Endothelial cell of umbilical vein (primary cell): ENCODE results near the gene PGLYRP1. TPM values are rescaled to one million over a fixed set of nuclear protein-coding genes. Genes with fewer than 3 reads are reported as not detected.

ENCODE experiments used
- BruUV-seq: library from RNA; stranded (reverse); fragments of 400-500 nt; replicated peaks from 2 replicates; lab custom pipeline; 2021; lab: Mats Ljungman, UMichigan
- CTCF ChIA-PET: fragments of 300-600, 350-600 bp; sonication (Branson Sonifier 250); formaldehyde crosslinking; loops from one replicate; lab custom pipeline; 2021; ENCODE audit warnings: antibody characterized with exemption, inconsistent platforms; lab: Charles Lee
- POLR2A ChIA-PET: fragments of 300-600, 350-600 bp; sonication (Branson Sonifier 250); formaldehyde crosslinking; loops from one replicate; lab custom pipeline; 2021; ENCODE audit warnings: antibody characterized with exemption, inconsistent platforms; lab: Charles Lee
- DNase-seq: peaks from one replicate; pipeline ENCODE4 v3.0.0-alpha.2; 2011; ENCODE audit warnings: low read depth, low spot score
- FAIRE-seq: peaks from 2 replicates; lab custom pipeline; 2011; peaks lifted over from hg19 to GRCh38; lab: Jason Lieb, UNC
- H2AFZ ChIP-seq: 2 replicates; pipeline ENCODE4 v1.6.0; 2012; ENCODE audit warnings: low read depth, low read length, control low read depth, inconsistent platforms
- H3K27ac ChIP-seq: 2 replicates; pipeline ENCODE4 v1.5.1; 2011; ENCODE audit warnings: low read depth, mild to moderate bottlenecking, control low read depth, low read length, moderate library complexity; ENCODE audit not compliant: insufficient read depth
- H3K27me3 ChIP-seq, 2 experiments: 2 replicates each; pipeline versions ENCODE4 v1.6.0 to v1.6.1; 2011; ENCODE audit warnings: low read length in 2 of 2, mixed read lengths in 1 of 2; ENCODE audit not compliant: control insufficient read depth in 2 of 2, insufficient read depth in 2 of 2
- H3K36me3 ChIP-seq, 2 experiments: 2 replicates in 1 of 2; 3 replicates in 1 of 2; pipeline ENCODE4 v1.5.1; 2011; ENCODE audit warnings: low read length in 2 of 2, mild to moderate bottlenecking in 1 of 2, moderate library complexity in 1 of 2; ENCODE audit not compliant: control insufficient read depth in 2 of 2, insufficient read depth in 2 of 2; ENCODE audit errors: extremely low read depth in 1 of 2
- H3K4me1 ChIP-seq: 3 replicates; pipeline ENCODE4 v1.5.1; 2011; ENCODE audit warnings: mild to moderate bottlenecking, low read length; ENCODE audit not compliant: control insufficient read depth, insufficient read depth; ENCODE audit errors: extremely low read depth
- H3K4me2 ChIP-seq: 2 replicates; pipeline ENCODE4 v1.6.1; 2011; ENCODE audit warnings: low read length, control low read depth, mixed read lengths; ENCODE audit not compliant: insufficient read depth
- H3K4me3 ChIP-seq, 3 experiments: fragments of 200-600 bp in 1 of 3; sonication (generic), shearing (Covaris generic) in 1 of 3; replicated peaks in 1 of 3; 2 replicates each; pipeline ENCODE4 v1.5.1; 2011 to 2016; ENCODE audit warnings: control low read depth in 3 of 3, low read length in 3 of 3, mild to moderate bottlenecking in 2 of 3, inconsistent platforms in 1 of 3, low read depth in 1 of 3, moderate library complexity in 1 of 3; ENCODE audit not compliant: insufficient read depth in 1 of 3
- H3K79me2 ChIP-seq: 2 replicates; pipeline ENCODE4 v1.6.0; 2012; ENCODE audit warnings: low read length, inconsistent platforms; ENCODE audit not compliant: control insufficient read depth, insufficient read depth
- H3K9ac ChIP-seq: replicated peaks from 2 replicates; pipeline ENCODE3; 2011; ENCODE audit warnings: low read length, control low read depth; ENCODE audit not compliant: insufficient read depth; ENCODE audit errors: extremely low read depth
- H3K9me1 ChIP-seq: replicated peaks from 3 replicates; pipeline ENCODE4 v1.6.0; 2011; ENCODE audit warnings: mild to moderate bottlenecking, low read length; ENCODE audit not compliant: control insufficient read depth, insufficient read depth; ENCODE audit errors: extremely low read depth
- H3K9me3 ChIP-seq: replicated peaks from 2 replicates; pipeline ENCODE4 v1.5.1; 2012; ENCODE audit warnings: low read length, inconsistent platforms; ENCODE audit not compliant: control insufficient read depth, insufficient read depth
- H4K20me1 ChIP-seq: replicated peaks from 2 replicates; pipeline ENCODE3; 2011; ENCODE audit warnings: mild to moderate bottlenecking, low read length; ENCODE audit not compliant: control insufficient read depth, insufficient read depth; ENCODE audit errors: extremely low read depth
- CTCF ChIP-seq, 2 donors: IDR thresholded peaks; 1 replicate in 1 of 2; 2 replicates in 1 of 2; pipeline ENCODE4 v1.5.1; 2011; ENCODE audit warnings: low read length in 2 of 2, mild to moderate bottlenecking in 2 of 2, moderate library complexity in 2 of 2, control low read depth in 1 of 2, inconsistent platforms in 1 of 2, low read depth in 1 of 2; ENCODE audit not compliant: insufficient read depth in 1 of 2; ENCODE audit errors: extremely low read depth in 1 of 2
- EZH2 ChIP-seq: IDR thresholded peaks from 2 replicates; pipeline ENCODE4 v1.6.1; 2012; ENCODE audit warnings: borderline replicate concordance, low read depth, mild to moderate bottlenecking, moderate library complexity, low read length, inconsistent platforms; ENCODE audit not compliant: severe bottlenecking
- FOS ChIP-seq: IDR thresholded peaks from 2 replicates; pipeline ENCODE4 v1.6.1; 2011; ENCODE audit warnings: mild to moderate bottlenecking, low read length, moderate library complexity, borderline replicate concordance; ENCODE audit not compliant: insufficient read depth
- GATA2 ChIP-seq: IDR thresholded peaks from 2 replicates; pipeline ENCODE4 v1.7.0; 2011; ENCODE audit warnings: low read depth, mild to moderate bottlenecking, moderate library complexity, mixed read lengths, low read length; ENCODE audit not compliant: insufficient read length, insufficient read depth
- JUN ChIP-seq: IDR thresholded peaks from 2 replicates; pipeline ENCODE4 v1.6.1; 2011; ENCODE audit warnings: borderline replicate concordance, low read depth; ENCODE audit not compliant: insufficient read length, insufficient read depth
- MAX ChIP-seq: IDR thresholded peaks from 2 replicates; pipeline ENCODE4 v1.6.1; 2011; ENCODE audit not compliant: insufficient read depth, insufficient read length
- MYC ChIP-seq: IDR thresholded peaks from one replicate; pipeline ENCODE4 v1.6.1; 2011; ENCODE audit warnings: mild to moderate bottlenecking, low read depth, low read length
- POLR2A ChIP-seq: IDR thresholded peaks from 2 replicates; pipeline ENCODE4 v1.6.1; 2012; ENCODE audit warnings: low read depth, mild to moderate bottlenecking, control low read depth, low read length
- POLR2AphosphoS5 ChIP-seq: IDR thresholded peaks from 2 replicates; pipeline ENCODE4 v1.6.1; 2012; ENCODE audit warnings: low read depth, mild to moderate bottlenecking, control low read depth, low read length, moderate library complexity; ENCODE audit not compliant: insufficient read depth
- dilution Hi-C: fragments of 300-500 bp; cut with MboI; formaldehyde crosslinking; loops from one replicate; pipeline ENCODE4 v1.15.0; 2019; ENCODE audit warnings: low sequenced_read_pairs; ENCODE audit not compliant: extremely low pct_ligation_motif_present
- intact Hi-C: fragments of 100-400 bp; cut with micrococcal nuclease; formaldehyde crosslinking; loops from one replicate; pipeline ENCODE4 v1.10.0; 2022
- polyA plus RNA-seq, 4 experiments: library from polyadenylated mRNA; depleted of rRNA in 3 of 4; stranded (reverse) in 3 of 4; unstranded in 1 of 4; fragments of >200 nt; gene quantifications; 2 replicates each; pipeline versions ENCODE4 v1.2.1 to v1.2.3, GENCODE V29; 2011 to 2012; ENCODE audit warnings: missing spikeins in 1 of 4
- total RNA-seq: library from RNA; stranded (reverse); gene quantifications from 2 replicates; pipeline ENCODE4 v1.2.3, GENCODE V29; 2021

Gene PGLYRP1
- total and polyA plus RNA-seq, 2 donors (not counting 3 experiments of a cell fraction or from before 2014, with no cell fraction given), result not detected

- no peak for FAIRE-seq
- dilution Hi-C loops, result no loop called here
Observed at GRCh38 chr19:45971260-45971902, 51.5 kb downstream of the PGLYRP1 start.

More at GRCh38 chr19:45971260-45971902, 51.5 kb downstream of the PGLYRP1 start:
- Histone ChIP-seq H3K9ac (no peak overlapping the region), H3K4me2 (peak overlapping the region; percentile 27), H3K9me1 (no peaks in the 10 kb centered on the region), H3K27ac (no peak overlapping the region), H3K27me3 (peaks cover 0 to 3% of the 10 kb centered on the region in 2 experiments), H2AFZ (no peak overlapping the region), H4K20me1 (no peaks in the 10 kb centered on the region), H3K36me3 (peaks cover 0 to 7% of the 10 kb centered on the region in 2 experiments), H3K4me1 (peaks cover 23% of the 10 kb centered on the region), H3K4me3 (peak overlapping the region in 2 of 3 experiments; percentile 52 to 80), H3K79me2 (peaks cover 9% of the 10 kb centered on the region), H3K9me3 (no peaks in the 10 kb centered on the region)
- no peak for TF ChIP-seq POLR2AphosphoS5
- no peak for TF ChIP-seq GATA2
- TF ChIP-seq JUN, result no peak
- TF ChIP-seq CTCF (IDR thresholded peaks at IDR 0.05; ENCODE audit: extremely low read depth in 1 of 2, insufficient read depth in 1 of 2, low read depth in 1 of 2, low read length in 2 of 2), result no peak
- no peak for TF ChIP-seq FOS
- TF ChIP-seq MYC, result no peak
- no peak for TF ChIP-seq POLR2A
- TF ChIP-seq EZH2, result no peak
- no peak for TF ChIP-seq MAX
- intact Hi-C loops, result loop anchor here (5.0 kb wide), 1 partner anchor 36 kb away; no protein-coding TSS in a partner anchor
- ChIA-PET POLR2A (no interaction called here), CTCF (interaction anchor here (1.5 kb wide), 1 partner anchor 57 kb away, joined by 5 read pairs; no protein-coding TSS in a partner anchor)
- no TSS peak for BruUV-seq
- no peak for DNase-seq
